ENCODE results near the gene CCDC146.
"Not testable (repeated sequence)": the region's sequence is repeated elsewhere in the genome, so short reads cannot be mapped to it uniquely, and the experiment has no call there.

Gene CCDC146

DNA sequence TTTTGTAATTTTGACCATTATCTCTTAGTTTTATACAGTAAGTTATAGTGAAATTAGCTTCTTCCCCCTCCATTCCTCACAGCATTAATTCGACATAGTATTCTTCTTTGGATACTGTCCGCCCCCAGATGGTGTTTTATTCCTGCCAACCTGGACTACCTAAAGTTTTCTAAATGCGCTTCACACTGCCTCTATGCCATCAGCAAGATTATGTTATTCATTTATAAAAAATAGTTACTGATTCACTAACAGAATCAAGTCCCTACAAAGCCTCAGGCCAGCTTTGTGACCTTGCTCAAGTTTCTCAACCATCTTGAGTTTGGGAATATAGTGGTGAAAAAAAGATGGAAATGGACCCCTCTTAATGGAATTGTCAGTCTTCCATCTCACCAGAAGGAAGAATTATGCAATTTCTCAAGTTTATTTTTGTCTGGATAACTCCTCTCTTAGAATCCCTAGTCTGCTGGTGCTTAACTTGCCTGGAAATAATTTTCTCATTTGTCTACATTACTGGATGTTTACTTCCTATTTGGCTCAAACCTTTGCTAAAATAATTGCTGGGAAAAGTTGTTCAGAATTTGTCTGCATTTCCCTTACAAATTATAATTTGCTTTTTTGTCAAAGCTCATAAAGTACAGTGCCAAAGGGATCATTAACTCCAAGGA lies 93.9 kb downstream of the CCDC146 start:
- no peak for TF ChIP-seq POLR2A (IDR thresholded peaks at IDR 0.05; ENCODE audit: low read depth, low read length)
- DNase-seq (ENCODE audit: insufficient read length, low spot score) (no peak), FAIRE-seq (no peak)

- no peak for TF ChIP-seq POLR2A (IDR thresholded peaks at IDR 0.05; ENCODE audit: low read depth, low read length)
- no peak for FAIRE-seq
- no peak for DNase-seq (ENCODE audit: insufficient read length, low spot score)
Observed at GRCh38 chr7:77217474-77218185, 95.2 kb downstream of the CCDC146 start.

DNA sequence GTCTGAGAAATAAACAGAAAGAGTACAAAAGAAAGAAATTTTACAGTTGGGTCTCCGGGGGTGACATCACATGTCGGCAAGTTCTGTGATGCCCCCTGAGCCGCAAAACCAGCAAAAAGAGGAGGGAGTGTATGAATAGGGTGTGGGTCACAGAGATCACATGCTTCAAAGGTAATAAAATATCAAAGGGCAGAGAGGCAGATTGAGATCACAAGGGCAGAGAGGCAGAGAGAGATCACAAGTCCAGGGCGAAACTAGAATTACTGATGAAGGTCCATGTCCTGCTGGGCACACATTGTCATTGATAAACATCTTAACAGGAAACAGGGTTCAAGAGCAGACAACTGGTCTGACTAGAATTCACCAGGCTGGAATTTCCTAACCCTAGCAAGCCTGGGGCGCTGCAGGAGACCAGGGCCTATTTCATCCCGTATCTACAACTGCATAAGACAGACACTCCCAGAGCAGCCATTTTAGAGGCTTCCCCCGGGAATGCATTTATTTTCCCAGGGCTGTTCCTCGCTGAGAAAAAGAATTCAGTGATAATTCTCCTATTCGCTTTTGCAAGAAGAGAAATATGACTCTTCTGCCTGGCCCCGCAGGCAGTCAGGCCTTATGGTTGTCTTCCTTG lies 97.4 kb downstream of the CCDC146 start:
- not testable (repeated sequence) for FAIRE-seq; DNase-seq (ENCODE audit: insufficient read length, low spot score)

DNA sequence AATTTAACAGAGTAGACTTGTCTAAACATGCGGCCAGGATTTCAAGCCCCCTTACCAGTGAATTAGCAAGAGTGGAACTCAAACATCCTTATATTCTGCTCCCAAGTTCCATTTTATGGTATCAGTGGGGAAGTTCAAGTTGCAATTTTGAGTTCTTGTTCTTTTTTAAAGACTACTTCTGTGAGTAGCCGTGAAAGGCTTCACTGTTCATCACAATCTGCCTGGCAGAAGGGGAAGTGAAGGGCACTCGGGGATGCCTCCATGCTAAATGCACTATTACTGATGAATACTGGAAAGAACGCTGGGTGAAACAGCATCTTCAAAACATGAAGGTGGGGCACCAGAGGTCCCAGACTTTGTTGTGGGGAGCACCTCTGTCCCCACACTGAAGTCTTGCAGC lies 99.7 kb downstream of the CCDC146 start:
- no peak for DNase-seq (ENCODE audit: insufficient read length, low spot score)
- TF ChIP-seq POLR2A (IDR thresholded peaks at IDR 0.05; ENCODE audit: low read depth, low read length) = no peak
- FAIRE-seq = no peak

DNA sequence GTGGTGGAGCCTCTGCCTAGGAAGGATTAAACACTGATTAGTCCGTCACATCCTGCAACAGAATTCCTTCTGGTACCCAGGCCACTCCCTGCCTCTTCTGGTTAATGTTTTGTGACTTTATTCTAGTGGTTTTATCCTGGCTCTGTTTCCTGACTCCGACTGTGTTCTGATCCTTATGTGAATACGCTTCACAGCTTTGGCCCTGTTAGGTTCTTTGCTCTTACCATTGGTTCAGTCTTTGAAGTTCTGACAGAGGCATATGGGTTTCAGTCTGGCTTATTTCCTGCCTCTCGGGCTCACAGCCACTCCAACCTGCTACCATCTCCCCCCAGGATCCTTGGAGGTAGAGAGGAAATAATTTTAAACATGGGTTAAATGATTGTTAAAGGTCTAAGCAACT lies 100.4 kb downstream of the CCDC146 start:
- TF ChIP-seq POLR2A (IDR thresholded peaks at IDR 0.05; ENCODE audit: low read depth, low read length) = no peak
- DNase-seq (ENCODE audit: insufficient read length, low spot score) (no peak), FAIRE-seq (no peak)

- no peak for TF ChIP-seq POLR2A (IDR thresholded peaks at IDR 0.05; ENCODE audit: low read depth, low read length)
- DNase-seq (ENCODE audit: insufficient read length, low spot score) (no peak), FAIRE-seq (no peak)
Observed at GRCh38 chr7:77223261-77223660, 100.8 kb downstream of the CCDC146 start.

GRCh38 chr7:77226357-77226839 lies 104.0 kb downstream of the CCDC146 start:
- FAIRE-seq (no peak), DNase-seq (ENCODE audit: insufficient read length, low spot score) (no peak)
- TF ChIP-seq POLR2A (IDR thresholded peaks at IDR 0.05; ENCODE audit: low read depth, low read length) = no peak

GRCh38 chr7:77228795-77229194 lies 106.4 kb downstream of the CCDC146 start:
- FAIRE-seq = not testable (repeated sequence)

DNA sequence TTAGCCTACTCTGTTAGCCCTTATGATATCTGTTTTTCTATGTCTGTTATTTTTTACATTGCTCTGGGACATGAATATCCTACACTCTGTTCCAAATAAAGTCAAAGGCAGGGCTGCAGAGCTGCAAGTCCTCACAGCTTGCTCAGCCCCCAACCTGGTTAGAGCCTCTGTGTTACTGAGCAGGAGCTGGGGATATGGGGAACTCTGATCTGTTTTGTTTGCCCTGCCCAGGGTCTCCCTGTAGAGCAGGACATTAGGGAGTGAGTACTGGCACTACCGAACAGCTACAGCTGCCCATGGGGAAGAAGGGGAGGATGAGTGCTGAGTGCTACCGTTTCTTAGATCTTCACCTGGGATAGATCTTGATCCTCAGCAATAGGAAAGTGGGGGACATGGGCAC lies 110.1 kb downstream of the CCDC146 start:
- FAIRE-seq (no peak), DNase-seq (ENCODE audit: insufficient read length, low spot score) (no peak)

More at GRCh38 chr7:77228795-77229194, 106.4 kb downstream of the CCDC146 start:
- not testable (repeated sequence) for DNase-seq (ENCODE audit: insufficient read length, low spot score)

GRCh38 chr7:77235276-77235675 lies 112.9 kb downstream of the CCDC146 start:
- no peak for TF ChIP-seq POLR2A (IDR thresholded peaks at IDR 0.05; ENCODE audit: low read depth, low read length)
- DNase-seq (ENCODE audit: insufficient read length, low spot score) (no peak), FAIRE-seq (no peak)

More for the DNA sequence above, 110.1 kb downstream of the CCDC146 start:
- no peak for TF ChIP-seq POLR2A (IDR thresholded peaks at IDR 0.05; ENCODE audit: low read depth, low read length)

GRCh38 chr7:77238703-77239136 lies 116.3 kb downstream of the CCDC146 start:
- FAIRE-seq = no peak
- no peak for TF ChIP-seq POLR2A (IDR thresholded peaks at IDR 0.05; ENCODE audit: low read depth, low read length)
- DNase-seq (ENCODE audit: insufficient read length, low spot score) = no peak

- DNase-seq (ENCODE audit: insufficient read length, low spot score) = no peak
- no peak for TF ChIP-seq POLR2A (IDR thresholded peaks at IDR 0.05; ENCODE audit: low read depth, low read length)
- FAIRE-seq = no peak
Observed at GRCh38 chr7:77239471-77239870, 117.1 kb downstream of the CCDC146 start.

DNA sequence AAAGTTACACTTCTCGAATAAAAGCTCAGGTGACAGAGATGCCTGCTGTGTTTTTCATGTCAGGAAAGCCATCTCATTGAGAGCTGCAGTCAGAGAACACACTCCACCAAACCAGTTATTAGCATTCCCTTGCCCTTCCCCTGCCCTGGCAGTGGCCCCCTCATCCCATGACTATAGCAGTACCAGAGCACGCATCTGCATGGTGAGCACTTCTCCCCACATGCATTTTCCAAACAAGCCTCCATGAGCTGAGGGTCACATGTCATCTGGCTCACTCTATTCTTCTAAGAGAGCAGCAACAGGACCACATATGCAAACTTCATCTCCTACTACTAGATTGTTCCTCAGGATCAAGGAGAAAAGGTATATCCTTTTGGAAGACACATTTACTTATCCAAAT lies 119.7 kb downstream of the CCDC146 start:
- DNase-seq (ENCODE audit: insufficient read length, low spot score) (no peak), FAIRE-seq (no peak)
- no peak for TF ChIP-seq POLR2A (IDR thresholded peaks at IDR 0.05; ENCODE audit: low read depth, low read length)

DNA sequence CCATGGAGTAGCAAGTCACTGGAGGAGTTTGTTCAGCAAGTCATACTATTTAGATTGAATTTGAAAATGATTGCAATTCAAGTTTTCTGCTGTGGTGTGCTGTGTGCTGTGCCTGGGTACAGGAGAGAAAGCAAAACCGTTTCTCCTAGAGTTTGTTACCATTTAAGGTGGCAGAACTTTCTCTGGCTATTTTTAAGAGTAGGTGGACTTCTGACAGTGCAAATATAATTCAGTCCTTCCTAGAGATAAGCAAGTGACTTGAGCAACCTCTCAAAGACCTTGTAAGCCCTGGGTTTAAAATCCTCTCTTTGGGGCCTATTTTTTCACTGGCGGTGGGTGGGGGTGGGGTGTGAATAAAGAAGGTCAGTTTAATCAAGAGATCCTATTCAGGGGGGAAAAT lies 120.1 kb downstream of the CCDC146 start:
- no peak for TF ChIP-seq POLR2A (IDR thresholded peaks at IDR 0.05; ENCODE audit: low read depth, low read length)
- no peak for FAIRE-seq
- DNase-seq (ENCODE audit: insufficient read length, low spot score) = no peak

All from H54 (cell line).